Stimulated activated CD4-positive, alpha-beta T cell treated with anti-CD3 and anti-CD28 coated beads, Interleukin-2, amount 100 ng/mL, for 4 hours (primary cell): ENCODE measurements around the gene CRYGN.

Experiments
- DNase-seq: peaks from one replicate; pipeline ENCODE4 v3.0.0-alpha.2; 2020; ENCODE audit warnings: low read depth

Gene CRYGN

DNA sequence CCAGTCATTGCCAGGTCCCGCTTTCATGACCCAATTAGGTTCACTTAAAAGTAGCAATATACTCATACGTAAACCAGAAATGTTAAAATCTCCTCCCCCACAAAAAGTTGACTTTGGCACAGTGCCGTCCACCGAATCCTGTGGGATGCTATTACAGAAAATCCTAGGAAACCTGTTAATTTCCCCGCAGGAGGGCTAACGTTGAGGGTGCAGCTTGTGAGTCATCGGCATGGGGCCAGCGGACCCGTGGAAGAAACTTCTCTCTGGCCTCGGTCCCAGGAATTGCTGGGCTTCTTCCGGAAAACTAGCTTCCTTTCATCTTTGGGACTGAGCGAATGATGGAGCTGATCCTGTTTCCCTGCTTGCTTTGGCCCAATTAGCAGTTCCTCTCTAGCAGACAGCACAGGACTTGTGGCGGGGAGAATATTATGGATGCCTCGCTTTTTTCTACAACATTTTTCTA, 13.5 kb downstream of the CRYGN start:
- DNase-seq: no peak

- DNase-seq: no peak
Observed at GRCh38 chr7:151425670-151426440, 14.1 kb downstream of the CRYGN start.

- no peak for DNase-seq
Observed at GRCh38 chr7:151424799-151425198, 15.1 kb downstream of the CRYGN start.

- DNase-seq: no peak
Observed at GRCh38 chr7:151423936-151424335, 16.0 kb downstream of the CRYGN start.

- no peak for DNase-seq
Observed at GRCh38 chr7:151423226-151423625, 16.7 kb downstream of the CRYGN start.

DNA sequence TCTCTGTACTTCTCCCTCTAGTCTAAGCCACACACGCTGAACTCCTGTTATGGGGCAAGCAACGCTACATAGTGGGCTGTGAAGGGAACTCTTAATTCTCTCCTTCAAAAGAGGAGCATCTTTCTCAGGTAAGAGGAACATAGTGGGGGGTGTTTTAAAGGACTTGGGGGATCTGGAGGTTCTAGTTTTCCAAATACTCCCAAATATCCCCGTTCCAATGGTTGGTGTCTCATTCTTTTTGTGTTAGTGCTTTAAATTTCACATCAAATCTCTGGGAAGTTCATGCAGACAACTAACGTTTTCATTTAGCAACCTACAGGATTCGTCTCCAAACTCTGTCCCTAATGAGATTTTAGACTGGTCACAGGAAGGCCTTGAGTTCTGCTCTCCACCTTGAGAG, 17.7 kb downstream of the CRYGN start:
- no peak for DNase-seq

- no peak for DNase-seq
Observed at GRCh38 chr7:151420144-151420543, 19.8 kb downstream of the CRYGN start.

DNA sequence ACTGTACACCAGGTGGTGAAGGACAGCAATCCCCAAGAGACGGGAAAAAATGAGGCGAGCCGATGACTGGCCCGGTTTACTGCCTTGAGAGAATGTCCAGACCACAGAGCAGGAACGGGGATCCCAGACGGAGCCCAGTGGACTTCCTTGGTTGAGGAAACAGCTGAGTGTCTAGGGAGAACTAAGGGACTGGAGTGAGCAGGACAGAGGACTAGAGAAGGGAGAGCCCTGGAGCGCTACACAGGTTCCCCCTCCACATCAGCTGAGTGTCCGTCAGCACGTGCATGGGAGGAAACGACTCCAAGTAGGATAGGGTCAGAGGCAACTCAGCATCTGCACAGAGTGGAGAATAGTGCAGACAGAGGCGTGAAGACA, 23.0 kb downstream of the CRYGN start:
- no peak for DNase-seq

DNA sequence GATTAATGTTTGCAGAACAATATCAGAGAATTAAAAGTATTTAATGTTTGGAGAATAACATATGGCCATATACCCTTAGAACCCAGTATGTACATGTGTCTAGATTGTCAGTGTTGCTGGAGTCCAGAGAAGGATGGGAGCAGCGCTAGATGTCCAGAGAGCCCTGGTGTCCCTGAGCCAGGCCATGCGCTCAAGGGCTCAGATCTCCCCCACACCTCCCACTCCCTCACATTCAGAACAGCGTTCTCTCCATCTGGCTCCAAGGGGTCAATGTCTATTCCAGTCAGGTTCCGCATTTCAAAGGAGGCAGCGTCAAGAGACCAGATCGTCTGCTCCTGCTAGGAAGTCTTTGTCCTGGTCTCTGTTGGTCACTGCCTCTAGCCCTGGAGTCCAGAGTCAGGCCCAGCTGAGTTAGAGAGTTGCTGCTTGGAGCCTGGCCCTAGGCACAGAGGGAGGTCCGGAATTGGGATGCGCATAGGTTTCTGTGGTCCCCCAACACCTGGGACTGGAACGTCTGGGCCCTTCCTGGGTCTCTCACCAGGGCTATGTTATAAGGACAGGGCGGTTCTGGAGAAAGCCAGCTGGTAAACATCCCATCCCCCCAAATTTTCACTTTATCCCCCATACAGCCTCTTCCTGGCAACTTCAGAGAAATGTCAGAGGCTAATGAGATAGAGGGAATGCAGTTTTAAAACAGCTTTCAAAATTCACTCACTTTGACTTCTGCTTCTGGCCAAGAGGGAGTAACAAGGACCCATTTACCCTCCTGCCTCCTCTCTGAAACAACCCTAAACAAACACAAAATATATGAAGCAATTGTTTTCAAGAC, 23.6 kb downstream of the CRYGN start:
- no peak for DNase-seq

DNA sequence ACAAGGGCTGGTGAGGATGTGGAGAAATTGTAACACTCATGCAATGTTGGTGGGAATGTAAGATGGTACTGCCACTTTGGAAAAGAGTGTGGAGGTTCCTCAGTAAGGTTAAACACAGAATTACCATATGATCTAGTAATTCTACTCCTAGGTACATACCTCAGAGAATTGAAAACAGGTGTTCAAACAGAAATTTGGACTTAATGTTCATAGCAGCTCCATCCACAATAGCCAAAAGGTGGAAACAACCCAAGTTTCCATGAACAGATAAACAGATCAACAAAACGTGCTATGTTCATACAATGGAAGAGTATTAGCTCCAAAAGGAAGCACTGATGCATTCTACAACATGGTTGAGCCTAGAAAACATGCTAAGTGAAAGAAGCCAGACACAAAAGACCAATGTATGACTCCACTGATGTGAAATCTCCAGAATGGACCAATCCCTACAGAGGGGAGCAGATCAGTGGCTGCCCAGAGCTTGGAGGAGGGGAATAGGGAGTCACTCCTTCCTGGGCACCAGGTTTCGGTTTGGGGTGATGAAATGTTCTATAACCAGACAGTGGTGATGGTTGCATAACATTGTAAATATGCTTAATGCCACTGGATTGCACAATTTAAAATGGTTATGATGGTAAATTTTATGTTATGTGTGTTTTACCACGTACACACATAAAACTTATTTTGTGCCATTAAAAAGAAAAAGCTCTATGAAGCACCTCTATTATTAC, 24.4 kb downstream of the CRYGN start:
- no peak for DNase-seq

- DNase-seq: no peak
Observed at GRCh38 chr7:151413241-151413640, 26.7 kb downstream of the CRYGN start.

DNA sequence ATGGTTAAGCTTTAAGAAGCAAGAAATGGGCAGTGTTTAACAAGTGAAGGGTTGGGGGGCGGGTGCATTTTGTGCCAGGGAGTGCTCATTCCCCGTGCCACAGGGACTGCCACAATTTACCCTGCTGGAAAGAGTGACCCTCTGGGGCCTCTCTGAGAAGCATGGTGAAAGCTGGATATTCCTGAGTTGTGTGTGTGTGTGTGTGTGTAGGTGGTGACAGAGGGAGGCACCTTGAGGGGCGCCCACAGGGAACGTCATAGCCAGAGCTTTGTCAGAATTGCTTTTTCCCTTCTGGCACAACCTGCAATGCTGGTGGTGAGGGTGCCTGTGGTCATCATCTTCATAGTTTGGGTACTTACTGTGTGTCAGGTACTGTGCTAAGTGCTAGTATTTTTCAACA, 27.6 kb downstream of the CRYGN start:
- no peak for DNase-seq

DNA sequence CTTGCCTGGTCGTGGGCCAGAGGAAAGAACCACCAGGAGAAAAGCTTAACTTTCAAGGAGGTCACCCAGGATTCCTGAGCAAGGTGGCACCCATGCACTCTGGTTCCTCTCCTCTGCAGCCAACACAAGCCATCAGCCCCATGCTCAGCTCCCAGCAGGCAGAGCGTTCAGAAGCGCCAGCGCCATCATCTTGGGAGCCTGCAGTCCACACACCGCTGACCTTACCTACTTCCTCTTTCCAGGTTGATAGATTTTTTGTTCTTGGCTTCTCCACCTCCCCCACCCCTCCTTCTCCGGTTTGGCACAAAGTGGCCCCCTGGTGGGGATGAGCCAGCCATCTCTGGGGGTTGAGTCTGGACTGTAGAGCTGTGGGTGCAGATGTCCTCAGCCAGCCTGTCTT, 28.4 kb downstream of the CRYGN start:
- no peak for DNase-seq

DNA sequence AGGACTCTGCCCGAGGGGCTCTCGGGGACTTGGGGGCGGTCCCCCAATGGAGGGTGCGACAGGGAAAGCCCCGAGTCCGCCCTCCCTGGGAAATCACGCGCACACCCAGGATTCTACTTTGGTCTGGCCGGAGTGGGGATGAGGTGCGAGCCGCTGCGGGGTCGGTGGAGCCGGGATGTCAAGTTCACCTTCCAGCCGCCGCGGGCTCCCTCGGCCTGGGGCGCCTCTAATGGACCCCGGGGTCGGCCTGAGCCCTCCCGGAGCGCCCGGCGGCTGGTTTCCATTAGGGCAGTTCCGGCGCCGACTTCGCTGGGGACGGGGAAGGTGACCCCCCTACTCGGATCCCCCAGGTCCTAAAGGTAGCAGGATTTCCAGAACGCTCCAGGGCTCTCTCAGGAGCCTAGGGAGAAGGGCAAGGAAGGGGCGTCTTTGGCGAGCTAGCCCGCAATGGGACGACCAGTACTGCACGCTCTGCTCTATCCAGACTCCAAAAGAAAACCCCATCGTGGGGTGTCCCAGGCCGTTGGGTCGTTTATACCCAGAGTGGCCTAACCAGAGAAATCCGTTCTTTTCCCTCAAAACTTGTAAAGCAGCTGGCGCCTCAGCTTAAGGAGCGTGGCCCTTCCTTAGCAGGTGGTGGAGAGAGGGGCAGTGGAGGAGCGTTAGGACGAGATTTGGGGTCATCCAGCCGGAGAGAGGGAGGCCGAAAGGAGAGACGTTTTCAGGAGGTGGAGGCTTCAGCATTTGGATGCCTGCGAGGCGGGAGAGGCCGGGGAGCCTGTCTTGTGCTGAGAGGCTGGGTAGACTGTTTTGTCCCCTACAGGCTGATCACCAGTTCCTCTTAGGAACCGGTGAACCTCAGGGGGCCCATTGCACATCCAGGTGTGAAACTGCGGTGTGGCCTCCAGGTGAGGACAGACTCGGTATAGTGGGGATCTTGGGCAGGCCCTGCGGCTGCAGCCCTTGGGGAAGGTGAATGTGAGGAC, 29.2 kb downstream of the CRYGN start:
- DNase-seq: no peak

DNA sequence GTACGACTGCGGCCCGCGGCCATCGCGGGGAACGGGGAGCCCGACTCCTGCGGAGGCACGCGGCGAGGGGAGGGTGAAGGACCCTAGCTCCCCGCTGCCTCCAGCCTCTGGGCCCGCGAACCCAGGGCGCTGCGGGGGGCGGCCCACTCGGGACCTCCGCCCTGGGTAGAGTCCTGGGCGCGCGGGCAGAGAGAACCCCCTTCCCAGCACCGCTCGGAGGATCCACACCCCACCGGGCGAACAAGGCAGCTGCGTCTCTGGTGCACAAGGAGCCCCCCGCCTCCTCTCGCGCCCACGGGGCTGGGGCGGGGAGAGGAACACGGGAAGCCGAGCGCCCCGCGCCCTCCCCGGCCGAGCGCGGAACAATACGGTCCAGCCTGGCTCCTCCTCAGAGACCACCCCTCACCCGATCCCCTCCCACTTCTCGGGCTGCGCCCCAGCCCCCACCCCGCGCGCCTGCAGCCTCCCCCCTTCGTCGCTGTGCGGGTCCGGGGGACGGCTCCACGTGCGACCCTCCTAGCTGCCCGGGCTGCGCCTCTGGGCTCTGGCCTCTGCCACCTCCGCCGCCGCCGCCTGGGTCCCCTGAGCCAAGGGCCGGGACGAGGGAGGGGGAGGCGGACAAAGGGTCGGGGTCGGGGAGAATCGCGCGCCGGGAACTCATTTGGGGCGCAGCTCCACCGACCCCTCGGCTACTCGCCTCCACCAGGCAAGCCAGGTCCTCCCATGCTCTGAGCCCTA, 30.1 kb downstream of the CRYGN start, which contains the start of gene WDR86:
Gene WDR86 (minus strand): TSS at position 372 of the 738 bp plus-strand sequence. CDS start 449 bp downstream, outside the sequence.
- DNase-seq: no peak

DNA sequence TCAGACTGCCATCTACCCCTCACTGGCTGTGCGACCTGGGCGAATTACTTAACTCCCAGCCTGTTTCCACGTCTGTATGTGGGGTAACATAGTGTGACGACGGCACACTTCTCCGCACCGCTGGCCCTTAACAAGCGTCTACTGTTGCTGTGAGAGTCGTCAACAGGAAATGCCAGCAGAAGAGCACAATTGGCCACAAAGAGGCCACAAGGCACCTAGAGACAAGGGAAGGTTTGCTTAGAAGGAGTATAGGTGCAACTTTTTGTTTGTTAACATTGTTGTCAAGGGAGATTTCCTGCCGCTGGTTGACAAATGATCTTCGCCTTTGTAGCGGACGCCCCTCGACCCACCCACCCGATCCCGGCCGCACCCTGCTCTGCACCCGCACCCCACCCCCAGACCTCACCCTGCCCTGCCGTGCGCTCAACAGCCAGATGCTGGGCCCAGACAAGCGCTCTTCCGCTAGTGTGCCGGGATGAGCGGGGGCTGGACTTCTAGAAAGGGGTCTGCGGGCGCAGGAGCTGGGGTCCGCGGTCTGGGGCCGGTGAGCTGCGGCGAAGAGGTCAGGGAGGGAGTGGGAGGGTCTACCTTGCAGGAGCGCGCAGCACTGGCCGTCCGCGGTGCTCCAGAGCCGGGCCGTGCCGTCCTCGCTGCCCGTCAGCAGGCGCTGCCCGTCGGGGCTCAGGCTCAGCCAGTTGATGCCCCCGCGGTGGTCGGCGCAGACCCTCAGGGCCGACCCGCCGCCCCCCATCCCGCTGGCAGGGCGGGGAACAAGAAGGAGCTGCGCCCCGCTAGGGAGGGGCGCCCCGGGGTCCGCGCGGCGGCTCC, 30.9 kb downstream of the CRYGN start:
- DNase-seq: no peak

GRCh38 chr7:151408498-151408838, 31.5 kb downstream of the CRYGN start:
- DNase-seq: no peak

DNA sequence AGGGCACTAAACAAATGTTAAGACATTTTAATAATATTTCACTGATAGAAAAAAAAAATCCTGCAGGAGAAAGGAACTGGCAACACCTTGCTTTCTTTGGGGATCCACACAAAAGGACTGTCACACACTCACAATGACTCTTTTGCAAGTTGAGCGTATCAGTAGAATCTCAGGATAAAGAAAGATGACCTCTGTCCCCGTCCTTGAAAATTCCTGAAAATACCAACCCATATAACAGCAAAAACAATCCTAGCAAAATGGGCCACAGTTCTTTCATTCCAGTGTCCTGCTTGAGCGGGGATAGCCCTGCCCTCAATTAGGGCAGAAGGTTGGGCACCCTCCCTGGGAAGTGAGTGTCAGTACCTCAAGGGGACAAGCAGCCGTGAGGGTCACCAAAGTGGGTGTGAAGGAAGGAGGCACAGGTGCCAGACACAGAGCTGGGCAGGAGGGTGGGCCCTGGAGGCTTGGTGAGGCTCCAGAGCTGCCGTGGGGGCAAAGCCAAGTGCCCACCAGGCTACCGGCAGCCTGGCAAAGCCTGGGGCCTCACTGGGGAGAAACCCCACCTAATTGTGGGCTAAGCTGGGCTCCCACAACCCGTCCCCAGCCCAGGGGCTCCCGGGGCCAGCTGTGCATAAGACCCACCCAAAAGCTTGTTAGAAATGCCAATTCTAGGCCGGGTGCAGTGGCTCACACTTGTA, 32.9 kb downstream of the CRYGN start:
- no peak for DNase-seq
